Activated CD4-positive, alpha-beta T cell treated with anti-CD3 and anti-CD28 coated beads, Interleukin-2, amount 50 U/mL, for 1 hour (primary cell): ENCODE results near the gene TSTD1.
"Not testable (repeated sequence)": the region's sequence is repeated elsewhere in the genome, so short reads cannot be mapped to it uniquely, and the experiment has no call there.

ENCODE experiments used
- DNase-seq: peaks from one replicate; pipeline ENCODE4 v3.0.0-alpha.2; 2020

The TSTD1 gene

DNA sequence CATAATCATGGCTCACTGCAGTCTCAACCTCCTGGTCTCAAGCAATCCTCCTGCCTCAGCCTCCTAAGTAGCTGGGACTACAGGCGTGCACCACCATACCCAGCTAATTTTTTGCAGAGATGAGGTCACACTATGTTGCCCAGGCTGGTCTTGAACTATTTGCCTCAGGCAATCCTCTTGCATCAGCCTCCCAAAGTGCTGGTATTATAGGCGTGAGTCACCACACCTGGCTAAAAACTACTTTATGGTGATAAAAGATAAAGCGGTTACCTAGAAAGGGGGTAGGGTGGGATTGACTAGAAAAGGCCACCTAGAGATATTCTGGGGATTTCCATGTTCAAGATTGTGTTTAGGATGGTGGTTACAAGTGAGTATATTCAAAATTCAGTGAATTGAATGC, 5.0 kb downstream of the TSTD1 start:
- no peak for DNase-seq

DNA sequence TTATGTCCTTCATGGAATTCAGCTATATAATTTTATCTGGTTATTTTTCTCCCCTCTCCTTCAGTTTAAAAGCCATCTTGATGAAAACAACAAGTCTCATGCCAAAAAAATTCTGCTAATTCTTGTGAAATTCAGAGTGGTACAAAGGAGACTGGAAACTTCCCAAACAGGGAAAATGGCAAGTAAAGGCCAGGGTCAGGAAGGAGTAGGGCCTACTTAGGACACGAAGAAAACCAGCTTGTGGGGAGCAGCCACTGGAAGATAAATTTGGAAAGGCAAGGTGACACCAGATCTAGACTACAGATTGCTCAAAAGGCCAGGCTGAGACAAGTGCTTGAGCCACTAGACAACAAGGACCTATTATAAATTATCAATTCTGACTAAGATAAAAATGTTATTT, 6.4 kb downstream of the TSTD1 start:
- no peak for DNase-seq

DNA sequence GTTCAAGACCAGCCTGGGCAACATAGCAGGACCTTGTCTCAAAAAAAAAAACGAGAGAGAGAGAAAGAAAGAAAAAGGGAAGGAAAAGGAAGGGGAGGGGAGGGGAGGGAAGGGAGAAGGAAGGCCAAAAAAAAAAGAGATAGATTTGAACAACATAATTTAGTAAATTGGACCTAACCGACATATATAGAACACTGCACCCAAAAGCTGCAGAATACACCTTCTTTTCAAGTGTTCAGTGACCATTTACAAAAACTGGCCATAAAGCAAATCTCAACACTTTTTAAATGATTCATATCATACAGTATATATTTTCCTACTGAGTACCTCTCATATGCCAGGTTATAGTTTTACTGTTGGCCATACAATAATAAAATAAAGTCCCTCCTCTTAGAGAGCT, 6.9 kb downstream of the TSTD1 start:
- DNase-seq: no peak

DNA sequence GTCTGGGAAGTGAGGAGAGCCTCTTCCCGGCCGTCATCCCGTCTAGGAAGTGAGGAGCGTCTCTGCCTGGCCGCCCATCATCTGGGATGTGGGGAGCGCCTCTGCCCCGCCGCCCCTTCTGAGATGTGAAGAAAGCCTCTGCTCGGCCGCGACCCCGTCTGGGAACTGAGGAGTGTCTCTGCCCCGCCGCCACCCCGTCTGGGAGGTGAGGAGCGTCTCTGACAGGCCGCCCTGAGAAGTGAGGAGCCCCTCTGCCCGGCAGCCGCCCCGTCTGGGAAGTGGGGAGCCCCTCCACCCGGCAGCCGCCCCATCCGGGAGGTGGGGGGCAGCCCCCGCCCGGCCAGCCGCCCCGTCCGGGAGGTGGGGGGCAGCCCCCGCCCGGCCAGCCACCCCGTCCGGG, 9.3 kb downstream of the TSTD1 start:
- not testable (repeated sequence) for DNase-seq

DNA sequence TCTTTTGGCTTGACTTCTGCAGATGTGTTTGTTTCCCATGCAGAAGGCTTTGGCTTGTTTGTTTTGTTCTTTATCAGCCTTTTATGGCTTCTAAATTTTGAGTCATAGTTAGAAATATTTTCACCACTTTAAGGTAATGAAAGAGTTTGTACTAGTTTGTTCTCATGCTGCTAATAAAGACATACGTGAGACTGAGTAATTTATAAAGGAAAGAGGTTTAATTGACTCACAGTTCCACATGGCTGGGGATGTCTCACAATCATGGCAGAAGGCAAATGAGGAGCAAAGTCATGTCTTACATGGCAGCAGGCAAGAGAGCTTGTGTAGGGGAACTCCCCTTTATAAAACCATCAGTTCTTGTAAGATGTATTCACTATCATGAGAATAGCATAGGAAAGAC, 11.8 kb downstream of the TSTD1 start:
- not testable (repeated sequence) for DNase-seq

DNA sequence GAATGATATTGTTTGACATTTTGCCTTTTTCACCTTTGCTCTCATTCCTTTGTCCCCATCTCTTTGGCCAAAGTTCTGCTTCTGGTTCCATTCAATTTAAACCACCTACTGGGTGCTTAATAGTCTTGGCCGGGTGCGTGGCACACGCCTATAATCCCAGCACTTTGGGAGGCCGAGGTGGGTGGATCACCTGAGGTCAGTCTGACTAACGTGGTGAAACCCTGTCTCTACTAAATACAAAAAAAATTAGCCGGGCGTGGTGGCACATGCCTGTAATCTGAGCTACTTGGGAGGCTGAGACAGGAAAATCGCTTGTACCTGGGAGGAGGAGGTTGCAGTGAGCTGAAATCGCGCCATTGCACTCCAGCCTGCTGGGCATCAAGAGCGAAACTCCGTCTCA, 16.3 kb downstream of the TSTD1 start:
- not testable (repeated sequence) for DNase-seq

DNA sequence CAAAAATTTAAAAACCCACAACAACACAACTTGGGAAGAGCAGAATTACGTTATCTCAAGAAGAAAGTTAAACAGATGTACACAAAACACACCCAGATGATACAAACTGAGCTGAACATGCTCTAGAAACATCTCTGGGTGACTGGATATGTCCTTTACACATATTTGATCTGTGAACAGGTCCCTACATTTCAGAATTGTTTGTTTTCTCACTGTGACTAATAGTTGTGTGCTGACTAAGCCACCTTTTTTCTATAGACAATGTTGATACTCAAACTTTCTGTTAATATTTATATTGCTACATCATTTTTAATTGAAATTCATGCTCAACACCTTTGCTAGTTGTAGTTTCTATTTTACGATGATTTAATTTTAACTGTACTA, 16.8 kb downstream of the TSTD1 start:
- DNase-seq: no peak

DNA sequence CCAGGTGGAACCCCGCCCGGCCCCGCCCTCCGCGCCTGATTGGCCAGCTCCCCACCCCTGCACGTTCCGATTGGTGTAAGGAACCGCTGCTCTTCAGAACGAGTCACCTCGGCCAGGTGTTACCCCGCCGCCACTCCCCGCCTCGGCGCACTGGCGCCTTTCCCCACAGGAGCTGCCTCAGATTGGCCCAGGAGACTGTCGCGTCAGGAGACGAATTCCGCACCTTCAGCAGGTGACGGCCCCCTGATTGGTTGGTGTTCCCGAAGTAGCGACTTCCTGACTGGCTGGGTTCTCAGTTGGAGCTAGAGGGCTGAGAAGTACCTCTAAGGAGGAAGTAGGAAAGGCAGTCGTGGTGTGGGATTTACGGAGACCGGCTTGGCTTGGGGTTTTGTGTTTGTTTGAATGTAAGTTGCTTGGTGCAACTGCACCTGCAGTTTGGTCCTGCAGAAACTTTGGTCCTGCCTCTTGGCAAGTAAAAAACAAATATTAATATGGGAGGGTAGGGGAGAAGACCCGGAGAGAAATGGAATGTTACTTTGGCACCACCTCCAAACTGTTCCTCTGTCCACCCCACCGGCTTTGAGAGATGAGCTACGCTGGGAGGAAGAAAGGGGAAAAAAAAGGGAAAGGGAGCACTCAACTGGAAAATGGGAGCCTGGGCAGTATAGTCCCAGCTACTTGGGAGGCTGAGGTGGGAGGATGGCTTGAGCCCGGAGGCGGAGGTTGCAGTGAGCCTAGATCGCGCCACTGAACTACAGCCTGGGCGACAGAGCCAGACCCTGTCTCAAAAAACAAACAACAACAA, 17.4 kb downstream of the TSTD1 start:
- peak; percentile 92 for DNase-seq

DNA sequence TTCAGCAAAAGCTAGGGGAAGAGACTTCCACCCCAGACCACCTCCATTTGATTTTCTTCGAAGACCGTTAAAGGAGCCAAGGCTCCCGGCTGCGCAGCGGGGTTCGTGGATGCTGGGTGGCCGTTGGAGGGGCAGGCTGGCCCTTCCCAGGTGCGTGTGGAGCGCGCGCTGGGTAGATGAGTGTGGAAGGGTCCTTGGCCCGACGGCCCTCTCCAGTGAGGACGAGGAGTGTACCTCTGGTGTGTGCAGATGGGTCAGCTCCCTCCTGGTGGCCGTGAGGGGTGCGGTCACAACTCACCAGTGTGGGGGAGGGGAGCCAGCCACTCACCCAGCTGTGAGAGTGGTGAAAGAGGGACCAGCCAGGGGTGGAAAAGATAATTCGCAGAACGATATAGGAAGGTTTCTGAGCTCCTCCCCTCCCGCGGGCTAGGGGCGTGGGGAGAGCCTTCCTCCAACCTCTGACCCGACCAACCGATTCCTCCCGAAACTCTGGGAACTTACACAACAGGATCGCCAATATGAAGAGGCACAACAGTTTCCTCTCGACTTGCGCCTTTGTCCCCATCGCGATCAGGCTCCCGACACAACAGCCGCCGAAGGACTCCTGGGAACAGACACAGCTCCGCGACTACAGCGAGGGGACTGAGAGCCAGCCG, 18.1 kb downstream of the TSTD1 start, which contains the start of gene F11R:
TSS of gene F11R (minus strand) at position 644 of the 656 bp plus-strand sequence. CDS start at position 565, 79 bp downstream.
- DNase-seq: no peak

DNA sequence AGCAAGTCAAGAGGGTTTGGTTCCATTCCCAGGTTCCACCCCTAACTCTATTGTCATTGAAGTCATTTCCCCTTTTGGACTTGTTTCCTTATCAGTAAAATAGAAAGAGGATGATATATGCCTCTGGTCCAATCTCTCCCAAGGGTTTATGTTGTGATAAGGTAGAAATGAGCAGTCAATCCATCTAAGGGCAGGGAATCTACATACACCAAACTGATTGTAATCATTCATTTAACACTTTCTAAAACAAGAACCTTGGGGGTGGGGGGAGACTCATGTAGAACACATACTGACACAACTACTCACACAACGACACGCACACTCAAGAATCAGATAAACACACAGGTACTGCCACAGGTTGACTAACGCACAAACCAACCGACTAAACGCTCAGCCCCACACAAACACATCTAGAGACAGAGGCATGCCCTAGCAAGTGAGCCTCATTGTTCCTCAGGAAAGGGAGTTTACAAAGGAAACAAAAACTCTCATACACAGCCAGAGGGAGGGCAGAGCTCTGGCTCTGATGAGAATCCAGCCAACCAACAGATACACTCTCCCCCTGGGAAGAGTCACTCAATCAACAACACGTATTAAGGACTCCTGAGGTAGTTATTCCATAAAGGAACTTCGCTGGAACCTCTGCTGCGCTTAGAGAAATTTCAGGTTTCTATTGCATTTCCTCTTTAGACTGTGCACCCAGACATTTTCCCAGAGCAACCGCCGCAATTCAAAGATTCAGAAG, 18.8 kb downstream of the TSTD1 start:
- DNase-seq: no peak

DNA sequence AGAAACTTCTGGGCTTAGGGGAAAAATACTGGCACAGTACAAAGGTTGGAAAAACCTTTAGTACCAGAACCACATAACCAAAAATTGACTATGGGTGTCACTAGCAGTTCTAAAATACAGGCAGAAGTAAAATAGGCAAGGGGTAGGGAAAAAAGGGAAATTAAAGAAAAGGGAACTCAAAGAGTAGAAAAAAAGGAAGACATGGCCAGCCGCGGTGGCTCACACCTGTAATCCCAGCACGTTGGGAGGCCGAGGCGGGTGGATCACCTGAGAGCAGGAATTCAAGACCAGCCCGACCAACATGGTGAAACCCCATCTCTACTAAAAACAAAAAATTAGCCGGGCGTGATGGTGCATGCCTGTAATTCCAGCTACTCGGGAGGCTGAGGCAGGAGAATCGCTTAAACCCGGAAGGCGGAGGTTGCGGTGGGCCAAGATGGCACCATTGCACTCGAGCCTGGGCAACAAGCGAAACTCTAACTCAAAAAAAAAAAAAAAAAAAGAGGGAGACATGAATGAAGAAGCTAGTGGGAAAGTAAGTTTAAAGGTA, 19.6 kb downstream of the TSTD1 start:
- DNase-seq: not testable (repeated sequence)

DNA sequence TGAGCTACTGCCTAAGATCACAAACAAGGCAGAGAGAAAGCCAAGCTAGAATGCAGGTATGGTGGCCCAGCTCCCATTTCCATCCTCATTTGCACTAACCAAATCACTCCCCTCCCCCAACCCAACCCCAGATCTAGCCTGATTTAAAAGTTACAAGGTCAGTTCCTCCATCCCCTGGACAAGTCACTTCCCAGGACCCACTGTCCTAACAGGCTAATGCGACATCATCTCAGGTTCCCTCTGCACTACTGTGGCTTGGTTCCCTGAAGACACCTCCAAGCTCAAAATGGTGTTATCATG, 20.2 kb downstream of the TSTD1 start:
- DNase-seq: no peak

DNA sequence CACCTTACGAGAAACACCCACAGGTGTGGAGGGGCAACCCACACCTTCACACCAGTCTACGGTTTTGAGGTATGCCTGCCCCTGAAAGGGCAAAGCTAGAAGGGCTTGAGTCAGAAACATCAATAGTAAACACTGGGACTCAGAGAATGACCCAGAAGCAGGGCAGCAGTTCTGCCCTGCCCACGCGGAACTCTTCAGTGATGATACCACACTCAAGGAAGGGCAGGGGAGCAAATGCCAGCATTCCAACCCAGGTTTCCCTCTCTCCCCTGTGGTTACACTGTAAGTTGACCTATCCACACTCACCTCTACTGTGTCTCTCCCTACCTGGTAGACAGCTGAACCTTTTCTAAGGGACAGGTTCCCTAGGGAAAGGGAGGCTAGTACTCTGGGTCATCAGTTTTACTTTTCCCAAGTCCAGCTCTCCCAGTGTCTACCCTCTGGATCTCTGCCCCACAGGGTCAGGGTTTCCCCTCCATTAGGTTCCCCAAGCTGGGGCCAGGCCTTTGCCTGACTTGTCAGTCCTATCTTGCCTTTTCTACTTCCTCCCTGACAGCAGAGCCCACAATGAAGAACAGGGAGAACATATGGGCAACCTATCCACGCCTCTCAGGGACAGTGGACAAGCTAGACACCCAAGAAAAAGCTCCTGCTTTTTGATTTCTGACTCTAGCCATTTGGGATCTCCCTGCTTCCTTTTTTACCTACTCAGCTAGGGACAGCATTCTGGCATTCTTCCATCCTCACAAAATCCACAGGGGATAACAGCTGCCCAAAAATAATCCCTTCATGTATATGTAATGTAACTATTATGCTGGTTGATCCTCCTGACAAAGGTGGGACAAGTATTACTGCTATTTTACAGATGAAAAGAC, 20.8 kb downstream of the TSTD1 start:
- DNase-seq: no peak

DNA sequence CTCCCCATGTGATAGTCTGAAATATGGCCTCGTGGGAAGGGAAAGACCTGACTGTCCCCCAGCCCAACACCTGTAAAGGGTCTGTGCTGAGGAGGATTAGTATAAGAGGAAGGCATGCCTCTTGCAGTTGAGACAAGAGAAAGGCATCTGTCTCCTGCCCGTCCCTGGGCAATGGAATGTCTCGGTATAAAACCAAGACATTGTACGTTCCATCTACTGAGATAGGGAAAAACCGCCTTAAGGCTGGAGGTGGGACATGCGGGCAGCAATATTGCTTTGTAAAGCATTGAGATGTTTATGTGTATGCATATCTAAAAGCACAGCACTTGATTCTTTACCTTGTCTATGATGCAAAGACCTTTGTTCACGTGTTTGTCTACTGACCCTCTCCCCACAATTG, 21.6 kb downstream of the TSTD1 start:
- DNase-seq: not testable (repeated sequence)

DNA sequence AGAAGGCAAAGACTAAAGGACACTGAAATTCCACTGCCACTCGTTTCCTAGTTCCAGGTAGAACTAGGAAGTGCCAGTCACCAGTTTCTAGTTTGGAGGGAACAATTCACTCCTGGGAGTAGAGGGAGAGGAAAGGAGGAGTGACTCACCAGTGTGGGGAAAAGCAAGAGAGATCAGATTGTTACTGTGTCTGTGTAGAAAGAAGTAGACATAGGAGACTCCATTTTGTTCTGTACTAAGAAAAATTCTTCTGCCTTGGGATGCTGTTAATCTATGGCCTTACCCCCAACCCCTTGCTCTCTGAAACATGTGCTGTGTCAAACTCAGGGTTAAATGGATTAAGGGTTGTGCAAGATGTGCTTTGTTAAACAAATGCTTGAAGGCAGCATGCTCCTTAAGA, 22.1 kb downstream of the TSTD1 start:
- DNase-seq: not testable (repeated sequence)

DNA sequence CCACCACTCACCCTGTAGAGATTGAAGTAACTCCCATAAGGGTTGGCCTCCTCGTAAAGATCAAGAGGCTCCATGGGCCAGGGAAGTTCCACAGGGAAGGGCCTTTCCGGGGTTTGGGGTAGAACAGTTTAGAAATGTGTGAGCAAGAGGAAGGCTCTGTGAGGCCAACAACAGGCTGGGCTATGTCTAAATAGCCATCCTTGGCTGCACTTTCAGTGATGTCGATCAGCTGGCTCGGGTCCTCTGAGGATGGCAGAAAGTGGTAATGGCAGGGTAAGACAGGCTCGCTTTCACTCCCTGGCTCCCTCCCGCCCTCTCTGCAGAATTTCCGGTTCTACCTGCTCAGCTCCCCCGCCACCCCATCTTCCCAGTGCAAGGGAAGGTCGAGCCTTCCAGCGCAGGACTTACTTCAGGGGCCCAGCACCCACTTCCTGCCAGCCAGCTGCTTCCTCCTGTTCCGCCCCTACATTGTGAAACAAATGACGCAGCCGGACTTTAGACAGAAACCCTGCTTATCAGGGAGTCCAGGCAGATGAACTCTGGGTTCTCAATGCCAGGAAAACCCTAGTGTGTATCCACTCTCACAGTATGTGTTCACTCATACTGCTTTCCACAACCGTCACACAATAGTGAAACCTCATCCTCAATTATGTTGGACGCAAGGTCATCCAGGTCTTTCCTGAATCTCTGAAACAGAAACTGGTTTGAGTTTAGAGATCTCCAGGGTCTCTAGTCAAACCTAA, 25.1 kb downstream of the TSTD1 start:
- DNase-seq: peak; percentile 47

DNA sequence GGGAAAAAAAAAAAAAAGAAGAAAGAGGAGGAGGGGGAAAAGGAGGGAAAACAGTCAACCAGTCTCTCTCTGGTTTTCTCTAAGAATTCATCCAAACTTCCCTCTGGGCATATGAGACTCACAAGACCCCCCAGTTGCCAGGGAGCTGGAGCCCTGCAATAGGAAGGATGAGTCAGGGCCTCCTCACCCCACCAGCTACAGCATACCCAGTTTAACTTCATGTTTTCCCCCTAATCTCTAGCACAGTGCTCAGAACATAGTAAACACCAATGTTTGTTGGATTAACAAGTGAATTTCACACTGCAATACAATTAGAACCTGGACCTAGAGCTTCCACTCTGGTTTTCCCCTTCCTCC, 25.7 kb downstream of the TSTD1 start:
- no peak for DNase-seq

DNA sequence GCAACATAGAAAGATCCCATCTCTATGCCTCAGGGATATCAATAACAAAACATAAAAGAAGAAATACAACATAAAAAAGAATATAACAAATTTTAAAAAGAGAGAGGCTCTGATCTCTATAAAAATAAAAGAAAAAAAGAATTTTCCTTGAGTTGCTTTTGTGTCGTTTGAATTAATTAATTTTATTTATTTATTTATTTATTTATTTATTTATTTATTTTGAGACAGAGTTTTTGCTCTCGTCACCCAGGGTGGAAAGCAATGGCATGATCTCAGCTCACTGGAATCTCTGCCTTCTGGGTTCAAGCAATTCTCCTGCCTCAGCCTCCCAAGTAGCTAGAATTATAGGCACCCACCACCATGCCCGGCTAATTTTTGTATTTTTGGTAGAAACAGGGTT, 26.3 kb downstream of the TSTD1 start:
- DNase-seq: no peak

DNA sequence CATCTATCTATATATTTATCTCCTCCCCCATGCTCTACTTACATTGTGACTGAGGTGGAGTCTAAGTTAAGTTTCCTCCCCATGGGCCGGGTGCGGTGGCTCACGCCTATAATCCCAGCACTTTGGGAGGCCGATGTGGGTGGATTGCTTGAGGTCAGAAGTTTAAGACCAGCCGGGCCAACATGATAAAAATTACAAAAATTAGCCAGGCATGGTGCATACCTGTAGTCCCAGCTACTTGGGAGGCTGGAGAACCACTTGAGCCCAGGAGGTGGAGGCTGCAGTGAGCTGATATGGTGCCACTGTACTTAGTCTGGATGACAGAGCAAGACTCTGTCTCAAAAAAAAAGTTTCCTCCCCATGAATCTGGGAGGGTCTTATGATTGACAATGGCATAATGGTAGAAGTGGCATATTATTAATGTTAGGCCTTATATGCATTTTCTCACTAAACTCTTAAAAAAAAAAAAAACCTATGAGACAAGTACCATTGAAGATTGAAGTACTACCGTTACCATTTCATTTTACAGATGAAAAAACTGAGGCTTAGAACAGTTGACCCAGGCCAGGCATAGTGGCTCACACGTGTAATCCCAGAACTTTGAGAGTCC, 29.1 kb downstream of the TSTD1 start:
- DNase-seq: no peak

DNA sequence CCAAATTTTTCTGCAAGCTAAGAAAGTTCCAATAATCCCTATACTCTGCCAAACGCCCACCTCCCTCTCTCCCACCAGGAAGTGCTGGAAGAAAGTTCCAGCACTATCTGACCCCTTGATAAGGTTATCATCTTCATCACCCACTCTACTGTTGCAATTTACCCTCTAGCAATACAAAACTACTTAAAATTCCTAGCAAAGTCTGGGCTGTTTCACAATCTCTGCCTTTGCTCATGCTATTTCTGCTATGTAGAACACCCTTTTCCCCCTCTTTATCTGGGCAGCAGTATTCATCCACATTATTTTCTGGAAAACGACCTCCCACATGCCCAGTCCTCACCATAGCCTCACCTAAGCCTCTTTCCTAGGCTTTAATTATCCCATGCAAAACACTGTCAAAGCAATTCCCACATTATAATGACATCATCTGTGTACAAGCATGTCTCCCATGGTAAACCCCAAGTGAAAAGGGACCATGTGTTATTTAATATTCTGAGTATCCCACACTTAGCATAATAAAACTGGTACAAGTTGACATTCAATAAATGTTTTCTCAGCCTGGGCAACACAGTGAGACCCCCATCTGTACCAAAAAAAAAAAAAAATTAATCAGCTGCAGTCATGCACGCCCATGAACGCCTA, 29.8 kb downstream of the TSTD1 start:
- no peak for DNase-seq

DNA sequence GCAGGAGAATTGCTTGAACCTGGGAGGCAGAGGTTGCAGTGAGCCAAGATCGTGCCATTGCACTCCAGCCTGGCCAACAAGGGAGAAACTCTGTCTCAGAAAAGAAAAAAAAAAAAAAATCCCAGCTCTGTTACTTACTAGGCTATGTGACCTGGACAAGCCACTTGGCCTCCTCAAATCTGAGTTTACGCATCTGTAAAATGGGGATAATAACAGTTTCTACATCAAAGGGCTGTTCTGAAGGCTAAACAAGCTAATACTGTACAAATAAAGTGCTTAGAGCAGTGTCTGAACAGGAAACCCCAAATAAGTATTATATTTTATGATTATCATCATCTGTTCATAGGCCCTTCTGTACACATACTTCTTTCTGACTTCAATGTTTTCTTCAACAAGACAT, 31.4 kb downstream of the TSTD1 start:
- DNase-seq: no peak
